ENCODE data around the gene KRTAP4-16. TPM values are rescaled to one million over a fixed set of nuclear protein-coding genes. Genes with fewer than 3 reads are reported as not detected.

The KRTAP4-16 gene
- total RNA-seq, 1 experiment from 2014 or later: not detected

DNA sequence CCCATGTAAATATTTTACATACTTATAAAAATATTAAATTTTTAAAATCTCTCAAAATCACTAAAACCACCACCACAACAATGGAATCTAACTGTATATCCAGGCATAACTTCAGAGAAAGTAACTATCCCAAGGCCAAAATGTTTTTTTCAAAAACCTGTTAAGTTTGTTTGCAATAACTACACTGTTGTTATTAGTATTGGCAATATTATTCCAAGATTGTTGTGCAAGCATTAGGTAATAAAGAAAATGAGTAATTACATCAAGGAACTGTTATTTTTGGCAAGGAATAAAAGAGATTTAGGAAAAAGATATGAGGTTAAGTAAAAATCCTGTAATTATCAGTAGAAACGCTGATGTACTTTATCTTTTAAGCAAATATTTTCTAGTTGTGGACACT, 25.4 kb upstream of the KRTAP4-16 start:
- Mint-ChIP-seq H3K27me3 (ENCODE audit: low read depth) (no peaks in the 10 kb centered on the region; the same call in 1 of the 2 replicates), H3K9me3 (peaks cover 4 to 9% of the 10 kb centered on the region in 2 experiments; a peak in 4 of 5 replicates), H3K4me3 (no peak overlapping the region), H3K4me1 (peaks cover 5% of the 10 kb centered on the region in 2 experiments), H3K36me3 (ENCODE audit: insufficient read depth in 1 of 3, low read depth in 3 of 3) (peaks cover 0 to 2% (median 0%) of the 10 kb centered on the region in 3 experiments; a peak in 2 of 7 replicates), H3K27ac (no peak overlapping the region)
- Histone ChIP-seq H2BK15ac (ENCODE audit: low read depth, low read length) (no peak overlapping the region), H2BK120ac (ENCODE audit: low read depth, low read length, poor library complexity, severe bottlenecking) (no peak overlapping the region), H2BK20ac (ENCODE audit: low read depth, low read length, poor library complexity, severe bottlenecking) (no peak overlapping the region), H4K8ac (replicated peaks; ENCODE audit: insufficient read length, low read depth, low read length) (no peak overlapping the region), H3K14ac (ENCODE audit: insufficient read depth, low read length) (no peak overlapping the region), H3K4me1 (ENCODE audit: insufficient read depth, low read length) (no peaks in the 10 kb centered on the region), H3K18ac (ENCODE audit: insufficient read length, low read depth, low read length) (no peak overlapping the region), H2BK12ac (ENCODE audit: insufficient read length, low read depth, low read length) (no peak overlapping the region), H4K91ac (ENCODE audit: insufficient read length, low read depth, low read length) (no peak overlapping the region), H3K23ac (ENCODE audit: insufficient read length, low read depth, low read length) (no peak overlapping the region), H4K5ac (ENCODE audit: insufficient read length, low read depth, low read length) (no peak overlapping the region), H3K27ac (ENCODE audit: insufficient read length, low read depth, low read length) (no peak overlapping the region), H3K56ac (ENCODE audit: insufficient read length, low read depth, low read length) (no peak overlapping the region), H2BK5ac (ENCODE audit: insufficient read length, low read length) (no peak overlapping the region), H3T11ph (ENCODE audit: low read length) (no peak overlapping the region), H3K4ac (ENCODE audit: low read depth, low read length) (no peak overlapping the region), H3K23me2 (ENCODE audit: insufficient read length, low read depth, low read length, poor library complexity, severe bottlenecking) (no peaks in the 10 kb centered on the region), H3K79me1 (ENCODE audit: insufficient read depth, low read depth, low read length, poor library complexity, severe bottlenecking) (no peaks in the 10 kb centered on the region), H3K9ac (ENCODE audit: extremely low read depth, insufficient read length, low read length) (no peak overlapping the region), H2AK5ac (ENCODE audit: insufficient read length, low read length) (no peak overlapping the region), H3K79me2 (ENCODE audit: insufficient read depth, low read length) (no peaks in the 10 kb centered on the region), H4K20me1 (ENCODE audit: control insufficient read depth, insufficient read depth, insufficient read length) (no peaks in the 10 kb centered on the region), H2AFZ (ENCODE audit: low read length) (no peak overlapping the region), H3K9me3 (ENCODE audit: control insufficient read depth, low read depth, low read length) (no peaks in the 10 kb centered on the region), H3K27me3 (ENCODE audit: insufficient read depth, low read length) (no peaks in the 10 kb centered on the region), H3K4me2 (ENCODE audit: insufficient read depth, insufficient read length, low read length) (no peak overlapping the region)
- no peak for TF ChIP-seq CTCF (conservative IDR thresholded peaks at IDR 0.05)
- no CpG with 5 or more reads among the region's 1 CpG for WGBS (ENCODE audit: extremely low coverage, insufficient read length, low lambda C conversion rate)
- no peak for DNase-seq
